Measurements from ENCODE around the gene SHCBP1L. TPM values are rescaled to one million over a fixed set of nuclear protein-coding genes. Genes with fewer than 3 reads are reported as not detected.

The SHCBP1L gene
- total RNA-seq, 2 donors from 2014 or later, result not detected

GRCh38 chr1:182930985-182931384 is 22.0 kb downstream of the SHCBP1L start:
- Histone ChIP-seq H3K27ac (no peak overlapping the region), H3K27me3 (no peaks in the 10 kb centered on the region), H3K9me3 (no peaks in the 10 kb centered on the region), H3K4me3 (no peak overlapping the region), H3K4me1 (no peaks in the 10 kb centered on the region), H3K36me3 (no peaks in the 10 kb centered on the region), H3K9ac (ENCODE audit: low read depth in 2 of 2, low read length in 2 of 2) (no peak overlapping the region)
- intact Hi-C loops (cut with DNase I), result no loop called here
- no peak for TF ChIP-seq CTCF (IDR thresholded peaks at IDR 0.05)
- DNase-seq, result no peak

- H3K4me3 ChIP-seq, result no peak overlapping the region
- H3K4me1 ChIP-seq, result no peaks in the 10 kb centered on the region
- H3K27me3 ChIP-seq, result no peaks in the 10 kb centered on the region
- no peaks in the 10 kb centered on the region for H3K36me3 ChIP-seq
- no peak for DNase-seq
- intact Hi-C loops (cut with DNase I), result no loop called here
- H3K9me3 ChIP-seq, result no peaks in the 10 kb centered on the region
- no peak overlapping the region for H3K9ac ChIP-seq (ENCODE audit: low read depth in 2 of 2, low read length in 2 of 2)
- no peak overlapping the region for H3K27ac ChIP-seq
- TF ChIP-seq CTCF (IDR thresholded peaks at IDR 0.05), result no peak
Observed at GRCh38 chr1:182927693-182928433, 25.1 kb downstream of the SHCBP1L start.

GRCh38 chr1:182925661-182926060 is 27.3 kb downstream of the SHCBP1L start:
- no peak overlapping the region for H3K9ac ChIP-seq (ENCODE audit: low read depth in 2 of 2, low read length in 2 of 2)
- no peaks in the 10 kb centered on the region for H3K9me3 ChIP-seq
- intact Hi-C loops (cut with DNase I), result no loop called here
- H3K27ac ChIP-seq, result no peak overlapping the region
- no peak for DNase-seq
- TF ChIP-seq CTCF (IDR thresholded peaks at IDR 0.05), result no peak
- no peaks in the 10 kb centered on the region for H3K36me3 ChIP-seq
- H3K4me1 ChIP-seq, result no peaks in the 10 kb centered on the region
- H3K27me3 ChIP-seq, result no peaks in the 10 kb centered on the region
- H3K4me3 ChIP-seq, result no peak overlapping the region

GRCh38 chr1:182917378-182917777 is 35.6 kb downstream of the SHCBP1L start:
- intact Hi-C loops (cut with DNase I), result no loop called here
- H3K27me3 ChIP-seq, result no peaks in the 10 kb centered on the region
- TF ChIP-seq CTCF (IDR thresholded peaks at IDR 0.05), result no peak
- H3K4me3 ChIP-seq, result no peak overlapping the region
- H3K4me1 ChIP-seq, result no peaks in the 10 kb centered on the region
- no peak for DNase-seq
- H3K9ac ChIP-seq (ENCODE audit: low read depth in 2 of 2, low read length in 2 of 2), result no peak overlapping the region
- no peak overlapping the region for H3K27ac ChIP-seq
- no peaks in the 10 kb centered on the region for H3K9me3 ChIP-seq
- H3K36me3 ChIP-seq, result no peaks in the 10 kb centered on the region

GRCh38 chr1:182913401-182913800 is 39.6 kb downstream of the SHCBP1L start:
- Histone ChIP-seq H3K9ac (ENCODE audit: low read depth in 2 of 2, low read length in 2 of 2) (no peak overlapping the region), H3K9me3 (no peaks in the 10 kb centered on the region), H3K27ac (no peak overlapping the region), H3K4me3 (no peak overlapping the region), H3K4me1 (no peaks in the 10 kb centered on the region), H3K36me3 (no peaks in the 10 kb centered on the region), H3K27me3 (no peaks in the 10 kb centered on the region)
- no peak for DNase-seq
- TF ChIP-seq CTCF (IDR thresholded peaks at IDR 0.05), result no peak
- intact Hi-C loops (cut with DNase I), result no loop called here
